GM18517 (cell line): ENCODE measurements around the gene SUGCT.

Experiments used
- ATAC-seq: cut with Tn5 transposase; IDR thresholded peaks from one replicate; pipeline ENCODE4 v1.9.1; 2021; ENCODE audit warnings: mild to moderate bottlenecking, moderate library complexity; ENCODE audit not compliant: unreplicated experiment

SUGCT gene

GRCh38 chr7:40549372-40550039 is 414.7 kb downstream of the SUGCT start:
- no peak for ATAC-seq

GRCh38 chr7:40551685-40552576 is 417.1 kb downstream of the SUGCT start:
- ATAC-seq: no peak

GRCh38 chr7:40560672-40561071 is 425.9 kb downstream of the SUGCT start:
- no peak for ATAC-seq

- no peak for ATAC-seq
Measured at GRCh38 chr7:40566879-40567278, 432.1 kb downstream of the SUGCT start.

- ATAC-seq: no peak
Measured at GRCh38 chr7:40569326-40569725, 434.5 kb downstream of the SUGCT start.

- no peak for ATAC-seq
Measured at GRCh38 chr7:40570223-40570622, 435.4 kb downstream of the SUGCT start.

GRCh38 chr7:40571796-40572195 is 437.0 kb downstream of the SUGCT start:
- no peak for ATAC-seq

GRCh38 chr7:40572810-40573465 is 438.1 kb downstream of the SUGCT start:
- ATAC-seq: no peak

GRCh38 chr7:40579401-40579800 is 444.6 kb downstream of the SUGCT start:
- no peak for ATAC-seq

GRCh38 chr7:40580776-40581175 is 446.0 kb downstream of the SUGCT start:
- ATAC-seq: no peak

- ATAC-seq: no peak
Measured at GRCh38 chr7:40582539-40582938, 447.7 kb downstream of the SUGCT start.

- no peak for ATAC-seq
Measured at GRCh38 chr7:40583667-40584444, 449.1 kb downstream of the SUGCT start.

GRCh38 chr7:40584667-40585433 is 450.0 kb downstream of the SUGCT start:
- ATAC-seq: no peak

- ATAC-seq: no peak
Measured at GRCh38 chr7:40586197-40586596, 451.4 kb downstream of the SUGCT start.

- ATAC-seq: no peak
Measured at GRCh38 chr7:40587419-40587818, 452.6 kb downstream of the SUGCT start.

GRCh38 chr7:40595129-40595528 is 460.3 kb downstream of the SUGCT start:
- no peak for ATAC-seq

GRCh38 chr7:40595832-40596231 is 461.0 kb downstream of the SUGCT start:
- no peak for ATAC-seq

GRCh38 chr7:40597517-40597916 is 462.7 kb downstream of the SUGCT start:
- ATAC-seq: no peak

GRCh38 chr7:40598915-40599314 is 464.1 kb downstream of the SUGCT start:
- ATAC-seq: no peak

- ATAC-seq: no peak
Measured at GRCh38 chr7:40599836-40600235, 465.0 kb downstream of the SUGCT start.
